ENCODE data around the gene ARVCF.

DNA sequence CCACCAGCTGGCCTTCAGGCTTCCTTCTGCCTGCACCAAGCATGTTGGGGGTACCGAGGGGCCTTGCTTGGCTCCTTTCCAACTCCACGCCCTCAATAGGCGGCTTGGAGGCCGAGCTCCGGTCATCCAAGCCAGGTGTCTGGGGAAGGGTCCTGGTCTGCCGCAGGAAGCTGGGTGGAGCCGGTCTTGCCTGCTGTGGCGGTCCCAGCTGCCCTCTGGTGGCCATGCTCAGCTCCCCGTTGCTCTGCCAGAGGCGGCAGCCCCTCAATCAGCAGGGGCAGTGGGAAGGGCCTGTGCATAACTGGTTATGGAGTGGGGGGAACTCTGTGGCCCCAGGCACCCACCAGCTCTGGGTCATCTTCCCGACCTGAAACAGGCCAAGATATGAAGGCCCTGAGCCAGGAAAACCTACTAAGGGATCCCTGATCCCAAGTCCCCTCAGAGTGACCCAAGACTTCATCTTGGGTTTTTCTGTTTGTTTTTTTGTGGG is 3.2 kb downstream of the ARVCF start:
- TF ChIP-seq POLR2A (IDR thresholded peaks at IDR 0.05; ENCODE audit: low read depth, low read length) (no peak), TAF1 (IDR thresholded peaks at IDR 0.05; ENCODE audit: low read depth, low read length) (no peak)
